T-helper 22 cell (primary cell): ENCODE measurements around the gene TTLL5.
A peak's percentile ranks its signal among the peaks of the same experiment; 100 is the strongest.
"Not testable (repeated sequence)": the region's sequence is repeated elsewhere in the genome, so short reads cannot be mapped to it uniquely, and the experiment has no call there.

Source experiments
- DNase-seq: peaks from one replicate; pipeline ENCODE4 v3.0.0-alpha.2; 2020; ENCODE audit warnings: low read depth

TTLL5 gene

DNA sequence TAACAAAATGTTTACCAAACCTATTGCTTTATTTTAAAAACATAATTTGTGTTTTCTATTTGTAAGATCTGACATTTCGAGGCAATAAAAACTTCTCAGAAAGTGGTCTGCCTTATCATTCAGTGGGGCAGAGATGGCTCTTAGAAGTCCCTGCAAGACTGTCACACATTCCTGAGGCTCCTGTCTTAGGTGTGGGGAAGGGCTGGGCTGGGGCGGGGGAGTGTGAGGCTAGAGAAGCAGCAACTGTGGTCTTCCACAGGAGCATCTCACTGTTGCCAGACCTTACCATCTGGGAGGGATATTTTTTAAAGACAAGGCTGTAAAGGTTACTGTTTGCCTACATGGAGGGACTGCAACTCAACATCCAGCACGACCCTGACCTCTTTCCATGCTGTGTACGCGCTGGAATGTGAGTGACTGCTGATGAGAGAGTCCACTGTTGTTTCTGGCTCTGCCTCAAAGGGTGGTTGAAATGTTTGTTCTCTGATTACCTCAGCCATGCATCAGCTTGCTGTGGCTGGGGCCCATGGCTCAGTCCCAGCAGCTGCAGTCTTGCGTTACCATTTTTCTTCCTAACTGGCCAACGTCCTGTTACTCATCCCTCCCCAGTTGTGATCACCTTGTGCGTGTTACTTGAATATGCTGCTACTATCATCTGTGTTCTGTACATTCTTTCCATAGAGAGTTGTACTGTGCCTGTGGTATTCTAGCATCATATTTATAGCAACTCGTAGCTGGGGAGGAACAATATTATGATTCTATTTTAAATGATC is 12.8 kb upstream of the TTLL5 start:
- DNase-seq: no peak

- no peak for DNase-seq
Measured at GRCh38 chr14:75649337-75649736, 11.7 kb upstream of the TTLL5 start.

DNA sequence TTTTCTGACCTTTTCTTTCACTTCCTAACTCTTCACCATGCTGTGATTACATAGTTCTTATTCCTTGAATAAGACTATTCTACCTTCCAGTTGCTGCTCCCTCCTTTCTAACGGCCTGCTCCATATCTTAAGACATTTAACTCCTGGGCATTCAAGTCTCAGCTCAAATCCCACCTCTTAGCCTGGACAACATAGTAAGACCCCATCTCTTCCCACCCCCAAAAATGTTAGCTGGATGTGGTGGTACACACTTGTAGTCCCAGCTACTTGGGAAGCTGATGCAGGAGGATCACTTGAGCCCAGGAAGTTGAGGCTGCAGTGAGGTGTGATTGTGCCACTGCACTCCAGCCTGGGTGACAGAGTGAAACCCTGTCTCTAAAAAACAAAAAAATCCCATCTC is 11.3 kb upstream of the TTLL5 start:
- DNase-seq: no peak

DNA sequence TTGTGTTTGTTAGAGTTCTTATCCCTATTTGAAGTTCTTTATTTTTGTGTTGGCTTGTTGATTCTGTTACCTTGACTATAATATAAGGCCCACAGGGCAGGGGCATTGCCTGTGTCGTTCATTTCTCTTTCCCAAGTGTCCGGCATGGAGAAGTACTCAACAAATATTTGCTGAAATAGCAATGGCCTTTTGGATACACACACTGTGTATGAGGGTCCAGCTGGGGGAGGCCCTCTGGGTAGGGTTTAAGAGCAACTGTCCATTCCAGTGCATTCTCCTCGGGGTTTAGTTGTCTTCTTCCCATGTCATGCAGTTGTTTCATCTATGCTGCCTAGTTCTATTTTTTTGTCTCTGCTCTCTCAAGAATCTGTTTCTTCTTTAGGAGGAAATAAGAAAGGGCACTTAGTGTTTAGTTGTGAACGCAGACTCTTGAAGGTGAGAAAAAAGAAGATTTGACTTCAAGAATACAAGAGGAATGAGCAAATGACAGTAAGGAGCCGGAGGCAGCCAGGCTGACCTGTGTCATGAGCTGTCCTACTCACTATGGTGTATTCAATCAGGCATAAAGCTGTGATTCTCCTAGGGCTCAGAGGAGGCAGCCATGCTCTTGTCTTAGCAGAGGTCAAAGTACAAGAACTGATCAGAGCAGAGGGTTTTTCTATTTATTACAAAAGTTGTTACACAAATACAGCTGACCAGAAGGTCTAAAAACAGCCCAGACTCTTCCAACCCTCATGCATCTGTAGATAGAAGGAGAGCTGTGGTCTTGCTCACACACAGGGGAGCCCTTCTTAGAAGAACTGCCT is 10.6 kb upstream of the TTLL5 start:
- DNase-seq: no peak

GRCh38 chr14:75653563-75653962 is 7.5 kb upstream of the TTLL5 start:
- DNase-seq: no peak

GRCh38 chr14:75654127-75654732 is 6.8 kb upstream of the TTLL5 start:
- DNase-seq: peak; percentile 46

GRCh38 chr14:75655235-75655634 is 5.8 kb upstream of the TTLL5 start:
- DNase-seq: no peak

DNA sequence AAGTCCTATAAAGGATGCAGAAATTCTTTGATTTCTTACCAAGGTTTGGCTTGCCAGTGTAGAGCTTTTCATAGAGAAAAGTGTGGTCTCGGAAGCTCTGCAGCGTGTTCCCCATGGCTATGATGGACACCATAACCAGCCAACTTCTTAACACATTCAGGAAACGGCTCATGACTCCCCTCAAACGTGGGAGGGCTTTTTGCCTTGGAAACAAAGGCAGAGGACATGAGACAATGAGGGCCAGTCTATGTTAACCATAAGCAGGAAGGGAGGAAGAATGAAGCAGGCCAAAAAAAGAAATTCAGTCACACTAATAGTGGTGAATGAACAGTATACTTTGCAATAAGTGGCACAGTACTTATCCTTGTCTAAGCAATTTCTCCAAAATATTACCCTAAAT is 3.7 kb upstream of the TTLL5 start:
- DNase-seq: no peak

DNA sequence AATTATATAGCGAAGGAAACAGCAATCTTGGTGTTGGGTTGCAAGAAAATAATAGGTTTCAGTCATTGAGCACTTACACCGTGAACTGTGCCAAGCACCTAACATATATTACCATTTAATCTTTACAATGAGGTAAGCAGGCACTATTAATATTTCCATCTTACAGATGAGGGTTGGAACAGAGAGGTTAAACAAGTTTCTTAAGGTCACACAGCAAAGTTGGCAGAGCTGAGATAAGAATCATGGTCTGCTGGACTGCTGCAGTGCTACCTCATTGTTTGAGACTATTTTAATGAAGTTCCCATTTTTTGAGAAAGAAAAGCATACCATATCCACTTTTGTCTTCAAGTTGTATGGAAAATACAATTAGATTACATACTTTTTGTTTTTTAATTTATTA is 2.1 kb upstream of the TTLL5 start:
- DNase-seq: no peak

GRCh38 chr14:75660238-75660629 is 812 bp upstream of the TTLL5 start:
- no peak for DNase-seq

- no peak for DNase-seq
Measured at GRCh38 chr14:75661499-75661814, 411 bp downstream of the TTLL5 start.

DNA sequence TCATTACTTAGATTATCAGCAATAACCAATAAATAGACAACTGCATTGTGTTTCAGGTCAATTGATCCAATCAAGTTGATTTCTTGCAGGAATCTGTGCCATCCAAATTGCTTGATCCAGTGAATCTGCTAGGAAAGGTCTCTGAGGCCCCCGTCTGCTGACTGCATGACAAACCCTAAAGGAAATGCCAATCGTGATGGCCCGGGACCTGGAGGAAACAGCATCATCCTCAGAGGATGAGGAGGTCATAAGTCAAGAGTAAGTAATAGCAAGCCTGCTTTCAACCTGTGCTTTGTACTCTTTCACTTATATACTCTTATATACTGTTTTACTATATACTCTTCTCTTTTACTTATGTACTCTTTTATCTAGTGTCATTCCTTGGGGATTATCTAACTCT is 1.9 kb downstream of the TTLL5 start:
- no peak for DNase-seq

DNA sequence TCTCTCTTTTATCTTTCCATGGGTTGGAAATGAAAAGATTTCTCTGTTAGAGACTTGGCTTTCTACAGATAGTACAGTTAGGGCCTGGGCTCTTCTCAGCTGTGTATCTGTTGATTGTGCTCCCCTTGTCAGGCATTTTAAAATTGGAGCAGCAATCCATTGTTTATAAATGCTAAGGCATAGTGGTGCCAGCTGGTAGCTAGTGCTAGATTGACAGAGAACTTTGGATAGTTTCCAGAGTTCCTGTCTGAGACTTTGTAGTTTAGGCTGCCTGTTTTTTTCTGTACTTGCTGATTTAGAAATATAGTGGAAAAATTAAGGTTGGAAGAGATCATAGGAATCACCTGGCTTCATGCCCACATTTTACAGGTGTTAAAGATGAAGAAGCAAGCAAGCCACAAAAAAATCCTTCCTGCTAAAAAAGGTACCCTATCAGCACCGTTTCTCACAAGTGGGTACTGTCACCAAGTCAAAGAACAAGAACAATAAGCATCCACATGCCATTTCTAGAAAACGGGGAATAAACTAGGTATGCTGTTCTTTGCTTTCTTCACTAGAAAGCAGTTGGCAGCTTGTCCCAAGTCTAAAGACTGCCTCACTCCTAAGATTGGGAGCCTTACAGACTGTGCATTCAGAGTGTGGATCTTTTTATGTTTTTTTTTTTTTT is 6.2 kb downstream of the TTLL5 start:
- no peak for DNase-seq

- no peak for DNase-seq
Measured at GRCh38 chr14:75672605-75673192, 11.7 kb downstream of the TTLL5 start.

DNA sequence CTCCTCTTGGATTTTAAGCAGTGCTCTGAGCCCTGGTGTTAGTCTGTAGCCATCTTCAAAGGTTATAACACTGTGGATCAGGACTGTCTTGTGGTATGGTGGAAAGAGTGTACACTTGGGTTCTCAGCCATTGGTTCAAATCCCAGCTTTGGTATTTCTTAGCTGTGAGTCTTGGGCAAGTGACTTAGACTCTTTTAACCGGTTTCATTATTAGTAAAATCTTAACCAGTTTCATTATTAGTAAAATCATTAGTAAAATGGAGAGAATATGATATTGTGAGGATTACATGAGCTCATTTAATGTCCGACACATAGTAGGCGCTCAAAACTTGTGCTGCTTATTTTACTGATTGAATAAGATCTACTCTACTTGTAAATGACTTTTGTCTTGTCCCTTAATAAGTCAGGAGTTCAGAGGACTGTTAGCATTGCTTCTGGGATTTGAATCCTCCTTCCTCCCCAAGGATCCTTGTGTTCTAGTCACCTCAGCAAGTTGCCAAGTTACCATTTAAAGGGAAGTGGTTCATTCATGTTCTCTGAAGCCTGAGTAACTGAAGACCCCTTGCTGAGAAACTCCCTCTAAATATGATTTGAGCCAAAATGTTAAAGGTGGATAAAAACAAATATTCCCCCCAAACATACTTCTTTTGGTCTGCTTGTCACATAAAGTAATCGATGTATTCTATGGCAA is 12.4 kb downstream of the TTLL5 start:
- no peak for DNase-seq

- no peak for DNase-seq
Measured at GRCh38 chr14:75675265-75675960, 14.4 kb downstream of the TTLL5 start.

- no peak for DNase-seq
Measured at GRCh38 chr14:75685910-75686309, 24.9 kb downstream of the TTLL5 start.

DNA sequence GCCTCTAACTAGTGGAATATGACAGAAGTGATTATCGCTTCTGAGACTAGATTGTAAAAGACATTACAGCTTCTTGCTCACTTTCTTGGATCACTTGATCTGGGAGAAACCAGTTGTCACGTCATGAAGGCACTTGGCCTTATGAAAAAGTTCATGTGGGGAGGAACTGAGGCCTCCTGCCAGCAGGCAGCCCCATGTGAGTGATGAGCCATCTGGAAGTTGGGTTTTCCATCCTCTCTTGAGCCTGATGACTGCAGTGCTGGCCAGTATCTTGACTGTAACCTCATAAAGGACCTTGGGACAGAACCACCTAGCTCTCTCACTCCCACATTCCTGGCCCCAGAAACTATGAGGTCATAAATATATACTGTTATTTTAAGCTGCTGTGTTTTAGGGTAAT is 28.0 kb downstream of the TTLL5 start:
- DNase-seq: no peak

- no peak for DNase-seq
Measured at GRCh38 chr14:75690010-75690409, 29.0 kb downstream of the TTLL5 start.

DNA sequence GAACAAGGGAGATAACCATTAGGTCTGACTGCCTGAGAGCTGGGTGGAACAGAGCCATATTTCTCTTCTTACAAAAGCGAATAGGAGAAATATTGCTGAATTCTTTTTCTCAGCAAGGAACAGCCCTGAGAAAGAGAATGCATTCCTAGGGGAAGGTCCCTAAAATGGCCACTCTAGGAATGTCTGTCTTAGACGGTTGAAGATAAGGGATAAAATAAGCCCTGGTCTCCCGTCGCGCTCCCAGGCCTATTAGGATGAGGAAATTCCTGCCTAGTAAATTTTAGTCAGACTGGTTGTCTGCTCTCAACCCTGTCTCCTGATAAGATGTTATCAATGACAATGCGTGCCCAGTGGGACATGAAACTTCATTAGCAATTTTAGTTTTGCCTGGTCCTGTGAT is 34.0 kb downstream of the TTLL5 start:
- not testable (repeated sequence) for DNase-seq

DNA sequence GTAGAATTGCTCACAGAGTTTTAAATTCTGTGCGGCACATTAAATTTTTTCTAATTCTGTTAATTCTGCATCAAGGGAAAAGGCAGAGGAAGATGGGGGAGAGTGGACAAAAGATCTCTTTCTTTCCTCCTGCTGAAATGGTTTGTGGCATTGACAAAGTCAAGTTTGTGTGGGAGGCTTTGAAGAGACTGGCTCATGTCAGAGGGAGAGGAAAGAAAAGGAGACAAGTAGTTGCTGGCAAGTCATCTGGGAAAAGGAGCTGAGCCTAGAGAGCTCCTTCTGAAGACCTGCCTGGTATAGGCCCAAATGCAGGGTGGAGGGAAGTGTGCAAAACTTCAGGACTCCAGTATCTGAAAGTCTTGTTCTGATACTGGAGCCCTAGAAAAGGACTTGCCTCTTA is 36.3 kb downstream of the TTLL5 start:
- no peak for DNase-seq
